HepG2 (cell line): ENCODE results near the gene TMEM14C. TPM values are rescaled to one million over a fixed set of nuclear protein-coding genes. Genes with fewer than 3 reads are reported as not detected.

ENCODE experiments used
- ATAC-seq: fragments of 200-7000 bp; cut with Tn5 transposase; 3 replicates; pipeline ENCODE4 v1.9.1; 2020; ENCODE audit warnings: mild to moderate bottlenecking, moderate library complexity
- BruUV-seq: library from RNA; stranded (reverse); fragments of 400-500 nt; replicated peaks from 2 replicates; lab custom pipeline; 2021; lab: Mats Ljungman, UMichigan
- CTCF ChIA-PET: fragments of 300-600 bp; formaldehyde crosslinking; extraction: SDS; loops from one replicate; lab custom pipeline; 2021; ENCODE audit warnings: low total read pairs, inconsistent platforms, low intra/inter-chr PET ratio; lab: Yijun Ruan, JAX
- POLR2A ChIA-PET: fragments of 350-600 bp; sonication (Branson Sonifier 250); formaldehyde crosslinking; loops from one replicate; lab custom pipeline; 2020; ENCODE audit warnings: antibody characterized with exemption, inconsistent platforms; lab: Yijun Ruan, JAX
- DNase-seq: peaks from one replicate; pipeline ENCODE4 v3.0.0-alpha.2; 2015; ENCODE audit warnings: low spot score
- FAIRE-seq: peaks from 3 replicates; lab custom pipeline; 2011; peaks lifted over from hg19 to GRCh38; lab: Jason Lieb, UNC
- H2AFZ ChIP-seq: one replicate; pipeline ENCODE4 v1.6.1; 2011; ENCODE audit warnings: low read length, inconsistent platforms
- H3K27ac ChIP-seq: fragments of 300-600 bp; 3 replicates; pipeline ENCODE4 v1.8.0; 2011; ENCODE audit warnings: mixed run types, mild to moderate bottlenecking, mixed read lengths, low read length, inconsistent platforms; ENCODE audit not compliant: insufficient read depth; ENCODE audit errors: extremely low read length
- H3K27me3 ChIP-seq, 2 experiments: fragments of 200-600 bp in 1 of 2; 2 replicates in 1 of 2; 3 replicates in 1 of 2; pipeline versions ENCODE4 v1.6.0 to v1.8.0; 2011; ENCODE audit warnings: low read length in 2 of 2, mild to moderate bottlenecking in 2 of 2, moderate library complexity in 2 of 2, inconsistent platforms in 1 of 2; ENCODE audit not compliant: insufficient read depth in 2 of 2, control insufficient read depth in 1 of 2
- H3K36me3 ChIP-seq, 2 experiments: fragments of 200-600 bp in 1 of 2; replicated peaks in 1 of 2; 2 replicates in 1 of 2; 3 replicates in 1 of 2; pipeline versions ENCODE4 v1.5.1 to v1.8.0; 2011; ENCODE audit warnings: low read length in 2 of 2, inconsistent platforms in 1 of 2; ENCODE audit not compliant: insufficient read depth in 2 of 2, control insufficient read depth in 1 of 2
- H3K4me1 ChIP-seq: 2 replicates; pipeline ENCODE4 v1.5.1; 2012; ENCODE audit warnings: low read length, inconsistent platforms; ENCODE audit not compliant: insufficient read depth
- H3K4me2 ChIP-seq: 2 replicates; pipeline ENCODE4 v1.6.0; 2011; ENCODE audit warnings: low read depth, low read length, inconsistent platforms
- H3K4me3 ChIP-seq, 3 experiments: fragments of 200-600 bp in 1 of 3; sonication (generic), shearing (Covaris generic) in 1 of 3; replicated peaks in 1 of 3; 2 replicates each; pipeline ENCODE4 v1.5.1; 2011 to 2016; ENCODE audit warnings: low read length in 3 of 3, inconsistent platforms in 2 of 3, low read depth in 2 of 3, mild to moderate bottlenecking in 2 of 3, control low read depth in 1 of 3, mixed read lengths in 1 of 3; ENCODE audit not compliant: insufficient read depth in 1 of 3
- H3K79me2 ChIP-seq: one replicate; pipeline ENCODE4 v1.6.1; 2011; ENCODE audit warnings: low read length, inconsistent platforms; ENCODE audit not compliant: insufficient read depth
- H3K9ac ChIP-seq: 2 replicates; pipeline ENCODE4 v1.6.0; 2011; ENCODE audit warnings: mild to moderate bottlenecking, low read depth, low read length, inconsistent platforms; ENCODE audit not compliant: insufficient read depth
- H3K9me3 ChIP-seq: 2 replicates; pipeline ENCODE4 v1.5.1; 2012; ENCODE audit warnings: mild to moderate bottlenecking, low read length
- H4K20me1 ChIP-seq: 2 replicates; pipeline ENCODE4 v1.6.0; 2011; ENCODE audit warnings: inconsistent platforms, mild to moderate bottlenecking, low read length, moderate library complexity; ENCODE audit not compliant: insufficient read depth
- CAMTA2 ChIP-seq: sonication (generic); formaldehyde crosslinking; IDR thresholded peaks from 2 replicates; pipeline ENCODE4 v1.4.0; 2020; ENCODE audit warnings: mild to moderate bottlenecking, missing genetic modification reagents, borderline replicate concordance
- EHMT2 ChIP-seq: fragments of 200-600 bp; sonication (generic); IDR thresholded peaks from 2 replicates; pipeline ENCODE4 v1.7.0; 2017; ENCODE audit warnings: antibody characterized with exemption, low read depth, low read length, borderline replicate concordance
- ERF ChIP-seq: IDR thresholded peaks from 2 replicates; pipeline ENCODE4 v1.6.1; 2018; ENCODE audit warnings: missing biosample characterization, missing genetic modification reagents
- GPBP1L1 ChIP-seq: sonication (generic); formaldehyde crosslinking; IDR thresholded peaks from 2 replicates; pipeline ENCODE4 v1.5.0; 2020; ENCODE audit warnings: mild to moderate bottlenecking, missing genetic modification reagents
- KDM2A ChIP-seq: sonication (generic); formaldehyde crosslinking; IDR thresholded peaks from 2 replicates; pipeline ENCODE4 v1.4.0; 2020; ENCODE audit warnings: low read depth, missing genetic modification reagents, borderline replicate concordance
- KDM3A ChIP-seq: IDR thresholded peaks from 2 replicates; pipeline ENCODE4 v1.6.1; 2018; ENCODE audit warnings: low read depth, missing compliant biosample characterization
- MIER2 ChIP-seq: IDR thresholded peaks from 2 replicates; pipeline ENCODE4 v1.6.1; 2016; ENCODE audit warnings: missing biosample characterization, missing genetic modification reagents
- ZKSCAN5 ChIP-seq: sonication (generic); formaldehyde crosslinking; IDR thresholded peaks from 2 replicates; pipeline ENCODE4 v1.5.1; 2020; ENCODE audit warnings: mild to moderate bottlenecking, missing genetic modification reagents
- ZMYM4 ChIP-seq: sonication (generic); formaldehyde crosslinking; IDR thresholded peaks from 2 replicates; pipeline ENCODE4 v1.8.1; 2023; ENCODE audit warnings: mild to moderate bottlenecking, missing genetic modification reagents
- ZNF10 ChIP-seq: sonication (generic); formaldehyde crosslinking; IDR thresholded peaks from 2 replicates; pipeline ENCODE4 v1.4.0; 2020; ENCODE audit warnings: mild to moderate bottlenecking, low read depth, missing genetic modification reagents, borderline replicate concordance
- ZNF17 ChIP-seq: sonication (generic); formaldehyde crosslinking; IDR thresholded peaks from 2 replicates; pipeline ENCODE4 v1.5.0; 2020; ENCODE audit warnings: mild to moderate bottlenecking, missing genetic modification reagents
- ZNF263 ChIP-seq: sonication (generic); formaldehyde crosslinking; IDR thresholded peaks from 2 replicates; pipeline ENCODE4 v1.4.0; 2020; ENCODE audit warnings: missing genetic modification reagents
- ZNF737 ChIP-seq: sonication (generic); formaldehyde crosslinking; IDR thresholded peaks from 2 replicates; pipeline ENCODE4 v1.5.0; 2020; ENCODE audit warnings: missing genetic modification reagents, mild to moderate bottlenecking, borderline replicate concordance
- ZNF781 ChIP-seq: sonication (generic); formaldehyde crosslinking; IDR thresholded peaks from 2 replicates; pipeline ENCODE4 v1.5.1; 2020; ENCODE audit warnings: borderline replicate concordance, mild to moderate bottlenecking, missing genetic modification reagents; ENCODE audit errors: not compliant biosample characterization
- WGBS: methylation state at CpG from one replicate; pipeline ENCODE4 v1.1.6; 2017; ENCODE audit warnings: low lambda C conversion rate; 5-methylcytosine and 5-hydroxymethylcytosine counted together
- in situ Hi-C: cut with HindIII; loops from 2 replicates; pipeline ENCODE4 v1.10.0; 2017; ENCODE audit warnings: low pct_unique_long_range_greater_than_20kb; ENCODE audit not compliant: extremely low pct_ligation_motif_present
- intact Hi-C: fragments of 100-400 bp; cut with micrococcal nuclease; formaldehyde crosslinking; loops from one replicate; pipeline ENCODE4 v1.10.0; 2022; ENCODE audit not compliant: unreplicated experiment
- polyA plus RNA-seq, 8 experiments: library from polyadenylated mRNA; depleted of rRNA in 3 of 8; stranded (reverse) in 7 of 8; unstranded in 1 of 8; fragments of >200 nt; fragmentation: Illumina TruSeq in 4 of 8; extraction: Trizol in 4 of 8; gene quantifications; 2 replicates each; pipeline versions ENCODE4 v1.2.1 to v1.2.3, GENCODE V29; 2011 to 2016; ENCODE audit warnings: low read depth in 4 of 8, missing spikeins in 1 of 8, mixed read lengths in 1 of 8; ENCODE audit not compliant: insufficient read depth in 1 of 8
- total RNA-seq, 5 experiments: library from RNA; depleted of rRNA; stranded (reverse); fragments of >200 nt; fragmentation: Illumina TruSeq; extraction: Trizol; gene quantifications; 2 replicates each; pipeline ENCODE4 v1.2.3, GENCODE V29; 2016; ENCODE audit warnings: low read depth in 1 of 5
- TF ChIP-seq, protein P1 (sequence below): sonication (generic); formaldehyde crosslinking; IDR thresholded peaks from 2 replicates; pipeline ENCODE4 v1.5.0; 2020; ENCODE audit warnings: missing genetic modification reagents, mild to moderate bottlenecking, borderline replicate concordance
- TF ChIP-seq, protein P2 (sequence below): sonication (generic); formaldehyde crosslinking; IDR thresholded peaks from 2 replicates; pipeline ENCODE4 v1.4.0; 2020; ENCODE audit warnings: missing genetic modification reagents
- TF ChIP-seq, protein P3 (sequence below): fragments of 450-650 bp; IDR thresholded peaks from 2 replicates; pipeline ENCODE4 v1.6.1; 2017

Gene TMEM14C
- total and polyA plus RNA-seq, 2 of the 13 experiments (the other 11 are each of a cell fraction or from before 2014, with no cell fraction given), result 184 TPM

- no peak for DNase-seq
- Histone ChIP-seq H3K27ac (no peak overlapping the region), H3K4me2 (no peak overlapping the region), H3K79me2 (no peaks in the 10 kb centered on the region), H3K9ac (no peak overlapping the region), H3K27me3 (no peaks in the 10 kb centered on the region), H3K4me3 (no peak overlapping the region), H4K20me1 (no peaks in the 10 kb centered on the region), H2AFZ (no peak overlapping the region), H3K9me3 (no peaks in the 10 kb centered on the region), H3K36me3 (peaks cover 5 to 30% of the 10 kb centered on the region in 2 experiments; a peak in 4 of 5 replicates), H3K4me1 (no peaks in the 10 kb centered on the region)
- no TSS peak for BruUV-seq
- ChIA-PET POLR2A (no interaction called here), CTCF (no interaction called here)
- in situ Hi-C loops (no loop called here), intact Hi-C loops (no loop called here)
- no peak for FAIRE-seq
- WGBS, result 79% methylated on average over 12 of the region's 12 CpGs
- no peak; the same call in 2 of the 3 replicates for ATAC-seq
- TF ChIP-seq ERF (CRISPR knock-in tag) (no peak), GPBP1L1 (no peak), MIER2 (CRISPR knock-in tag) (no peak), ZNF17 (CRISPR knock-in tag) (no peak), ZNF263 (CRISPR knock-in tag) (no peak), ZMYM4 (CRISPR knock-in tag) (no peak), ZKSCAN5 (CRISPR knock-in tag) (no peak), EHMT2 (no peak), ZNF10 (no peak), ZNF781 (CRISPR knock-in tag) (no peak), KDM3A (no peak), KDM2A (CRISPR knock-in tag) (no peak), CAMTA2 (CRISPR knock-in tag) (no peak), ZNF737 (CRISPR knock-in tag) (no peak)
- TF ChIP-seq, protein P1, sequence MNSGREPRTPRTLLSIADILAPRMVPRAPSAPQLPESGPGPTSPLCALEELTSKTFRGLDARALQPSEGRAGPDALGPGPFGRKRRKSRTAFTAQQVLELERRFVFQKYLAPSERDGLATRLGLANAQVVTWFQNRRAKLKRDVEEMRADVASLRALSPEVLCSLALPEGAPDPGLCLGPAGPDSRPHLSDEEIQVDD (CRISPR knock-in tag), result no peak
- TF ChIP-seq, protein P2, sequence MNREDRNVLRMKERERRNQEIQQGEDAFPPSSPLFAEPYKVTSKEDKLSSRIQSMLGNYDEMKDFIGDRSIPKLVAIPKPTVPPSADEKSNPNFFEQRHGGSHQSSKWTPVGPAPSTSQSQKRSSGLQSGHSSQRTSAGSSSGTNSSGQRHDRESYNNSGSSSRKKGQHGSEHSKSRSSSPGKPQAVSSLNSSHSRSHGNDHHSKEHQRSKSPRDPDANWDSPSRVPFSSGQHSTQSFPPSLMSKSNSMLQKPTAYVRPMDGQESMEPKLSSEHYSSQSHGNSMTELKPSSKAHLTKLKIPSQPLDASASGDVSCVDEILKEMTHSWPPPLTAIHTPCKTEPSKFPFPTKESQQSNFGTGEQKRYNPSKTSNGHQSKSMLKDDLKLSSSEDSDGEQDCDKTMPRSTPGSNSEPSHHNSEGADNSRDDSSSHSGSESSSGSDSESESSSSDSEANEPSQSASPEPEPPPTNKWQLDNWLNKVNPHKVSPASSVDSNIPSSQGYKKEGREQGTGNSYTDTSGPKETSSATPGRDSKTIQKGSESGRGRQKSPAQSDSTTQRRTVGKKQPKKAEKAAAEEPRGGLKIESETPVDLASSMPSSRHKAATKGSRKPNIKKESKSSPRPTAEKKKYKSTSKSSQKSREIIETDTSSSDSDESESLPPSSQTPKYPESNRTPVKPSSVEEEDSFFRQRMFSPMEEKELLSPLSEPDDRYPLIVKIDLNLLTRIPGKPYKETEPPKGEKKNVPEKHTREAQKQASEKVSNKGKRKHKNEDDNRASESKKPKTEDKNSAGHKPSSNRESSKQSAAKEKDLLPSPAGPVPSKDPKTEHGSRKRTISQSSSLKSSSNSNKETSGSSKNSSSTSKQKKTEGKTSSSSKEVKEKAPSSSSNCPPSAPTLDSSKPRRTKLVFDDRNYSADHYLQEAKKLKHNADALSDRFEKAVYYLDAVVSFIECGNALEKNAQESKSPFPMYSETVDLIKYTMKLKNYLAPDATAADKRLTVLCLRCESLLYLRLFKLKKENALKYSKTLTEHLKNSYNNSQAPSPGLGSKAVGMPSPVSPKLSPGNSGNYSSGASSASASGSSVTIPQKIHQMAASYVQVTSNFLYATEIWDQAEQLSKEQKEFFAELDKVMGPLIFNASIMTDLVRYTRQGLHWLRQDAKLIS (CRISPR knock-in tag), result no peak
- TF ChIP-seq, protein P3, sequence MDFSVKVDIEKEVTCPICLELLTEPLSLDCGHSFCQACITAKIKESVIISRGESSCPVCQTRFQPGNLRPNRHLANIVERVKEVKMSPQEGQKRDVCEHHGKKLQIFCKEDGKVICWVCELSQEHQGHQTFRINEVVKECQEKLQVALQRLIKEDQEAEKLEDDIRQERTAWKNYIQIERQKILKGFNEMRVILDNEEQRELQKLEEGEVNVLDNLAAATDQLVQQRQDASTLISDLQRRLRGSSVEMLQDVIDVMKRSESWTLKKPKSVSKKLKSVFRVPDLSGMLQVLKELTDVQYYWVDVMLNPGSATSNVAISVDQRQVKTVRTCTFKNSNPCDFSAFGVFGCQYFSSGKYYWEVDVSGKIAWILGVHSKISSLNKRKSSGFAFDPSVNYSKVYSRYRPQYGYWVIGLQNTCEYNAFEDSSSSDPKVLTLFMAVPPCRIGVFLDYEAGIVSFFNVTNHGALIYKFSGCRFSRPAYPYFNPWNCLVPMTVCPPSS, result no peak
Measured at GRCh38 chr6:10771371-10771894, 48.6 kb downstream of the TMEM14C start.
